Activated CD4-positive, alpha-beta memory T cell treated with anti-CD3 and anti-CD28 coated beads, Interleukin-2, amount 10 ng/mL, durations not matched to agents 7 days and 5 days (primary cell): Measurements from ENCODE around the gene SEC24D. TPM values are rescaled to one million over a fixed set of nuclear protein-coding genes. Genes with fewer than 3 reads are reported as not detected.

Experiments
- CTCF ChIA-PET: fragments of 350-600 bp; sonication (Branson Sonifier 250); formaldehyde crosslinking; loops from one replicate; lab custom pipeline; 2021; ENCODE audit warnings: antibody characterized with exemption, inconsistent platforms; lab: Charles Lee
- POLR2A ChIA-PET: fragments of 350-600 bp; sonication (Branson Sonifier 250); formaldehyde crosslinking; loops from one replicate; lab custom pipeline; 2021; ENCODE audit warnings: antibody characterized with exemption; lab: Charles Lee
- DNase-seq: peaks from one replicate; pipeline ENCODE4 v3.0.0-alpha.2; 2020
- H3K27ac Mint-ChIP-seq: one replicate; pipeline ENCODE4 v1.8.0; 2021; ENCODE audit warnings: mild to moderate bottlenecking, mixed read lengths
- H3K27me3 Mint-ChIP-seq: one replicate; pipeline ENCODE4 v1.8.0; 2021; ENCODE audit warnings: mixed read lengths
- H3K36me3 Mint-ChIP-seq: one replicate; pipeline ENCODE4 v1.8.0; 2021; ENCODE audit warnings: low read depth, mixed read lengths
- H3K4me1 Mint-ChIP-seq: one replicate; pipeline ENCODE4 v1.8.0; 2021; ENCODE audit warnings: mixed read lengths
- H3K4me3 Mint-ChIP-seq: one replicate; pipeline ENCODE4 v1.8.0; 2021; ENCODE audit warnings: mild to moderate bottlenecking, mixed read lengths
- H3K9me3 Mint-ChIP-seq: one replicate; pipeline ENCODE4 v1.8.0; 2021; ENCODE audit warnings: mixed read lengths
- total RNA-seq, 2 experiments: library from RNA; stranded (reverse); gene quantifications; one replicate each; pipeline ENCODE4 v1.2.3, GENCODE V29; 2021

Gene SEC24D
- total RNA-seq, 2 experiments from 2014 or later: 59.9 to 62.8 TPM

- Mint-ChIP-seq H3K9me3 (no peaks in the 10 kb centered on the region), H3K27me3 (no peaks in the 10 kb centered on the region), H3K4me3 (no peak overlapping the region), H3K27ac (no peak overlapping the region), H3K36me3 (peaks cover 48% of the 10 kb centered on the region), H3K4me1 (peaks cover 5% of the 10 kb centered on the region)
- no peak for DNase-seq
- CTCF ChIA-PET: no interaction called here
- POLR2A ChIA-PET: interaction anchor here (1.2 kb wide), 1 partner anchor 26 kb away, joined by 4 read pairs; the partner anchor contains the start of gene METTL14
Measured at GRCh38 chr4:118711052-118711451, 124.9 kb downstream of the SEC24D start.

DNA sequence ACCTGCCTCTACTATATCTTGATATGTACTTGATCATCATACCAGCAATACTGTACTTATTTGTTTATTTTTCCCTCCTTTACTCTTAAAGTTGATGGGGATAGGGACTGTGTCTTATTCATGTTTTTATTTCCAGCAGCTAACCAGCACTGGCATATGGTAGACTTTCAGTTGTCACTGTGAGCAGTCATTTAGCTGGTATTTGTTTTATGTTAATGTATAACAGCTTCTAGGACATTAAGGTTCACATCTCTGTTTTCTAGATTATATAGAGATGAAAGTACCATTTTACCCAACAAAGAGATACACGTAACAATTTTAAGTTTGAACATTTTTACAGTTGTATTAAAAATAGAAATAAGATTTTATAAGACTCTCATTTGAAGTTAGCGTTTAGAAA lies 132.8 kb downstream of the SEC24D start:
- no peak overlapping the region for H3K27ac Mint-ChIP-seq
- no peak overlapping the region for H3K4me3 Mint-ChIP-seq
- H3K36me3 Mint-ChIP-seq: peaks cover 48% of the 10 kb centered on the region
- H3K4me1 Mint-ChIP-seq: no peaks in the 10 kb centered on the region
- no peaks in the 10 kb centered on the region for H3K9me3 Mint-ChIP-seq
- CTCF ChIA-PET: no interaction called here
- POLR2A ChIA-PET: no interaction called here
- H3K27me3 Mint-ChIP-seq: no peaks in the 10 kb centered on the region
- no peak for DNase-seq

- ChIA-PET CTCF (interaction anchor here (0.8 to 1.9 kb wide), 8 partner anchors 9 to 332 kb away, joined by 3 to 4 read pairs (median 3); partner anchors contain the start of genes PRSS12 and SEC24D), POLR2A (interaction anchor here (0.6 to 1.8 kb wide), 17 partner anchors 8 to 769 kb away, joined by 3 to 15 read pairs (median 4); a partner anchor contains a TSS)
- peak within 1 kb of the TSS; percentile 88 for H3K4me3 Mint-ChIP-seq
- DNase-seq: peak; percentile 90
- H3K36me3 Mint-ChIP-seq: peaks cover 13% of the 10 kb centered on the region
- H3K27me3 Mint-ChIP-seq: peaks cover 2% of the 10 kb centered on the region
- H3K9me3 Mint-ChIP-seq: no peaks in the 10 kb centered on the region
- H3K4me1 Mint-ChIP-seq: peaks cover 33% of the 10 kb centered on the region
- H3K27ac Mint-ChIP-seq: peak within 1 kb of the TSS; percentile 87
Measured at GRCh38 chr4:118684873-118685811, 150.8 kb downstream of the SEC24D start, which contains the start of gene METTL14. TSS of gene METTL14 (plus strand) at chr4:118685392. CDS start at chr4:118685535, 143 bp downstream.

DNA sequence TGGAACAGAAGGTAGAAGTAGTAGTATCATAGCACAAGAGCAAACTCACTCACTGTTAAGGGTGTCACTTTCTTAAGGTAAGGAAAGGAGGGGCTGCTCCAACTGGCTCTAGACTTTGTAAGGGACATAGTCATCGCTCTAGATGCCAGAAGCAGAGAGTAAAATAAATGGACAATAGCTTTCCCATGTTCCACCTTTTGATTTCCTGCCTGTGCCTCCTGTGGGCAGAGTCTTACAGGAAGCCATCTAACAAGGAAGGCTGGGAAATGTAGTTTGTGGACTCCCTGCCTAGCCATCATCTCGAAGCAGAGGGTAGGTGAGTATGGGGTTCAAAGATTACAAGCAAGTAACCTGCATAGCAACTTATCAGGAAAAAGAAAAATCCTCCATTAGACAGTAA lies 152.4 kb downstream of the SEC24D start:
- no peak for DNase-seq
- POLR2A ChIA-PET: no interaction called here
- H3K9me3 Mint-ChIP-seq: no peaks in the 10 kb centered on the region
- H3K27me3 Mint-ChIP-seq: peaks cover 2% of the 10 kb centered on the region
- no peak overlapping the region for H3K4me3 Mint-ChIP-seq
- no peak overlapping the region for H3K27ac Mint-ChIP-seq
- peaks cover 8% of the 10 kb centered on the region for H3K36me3 Mint-ChIP-seq
- CTCF ChIA-PET: no interaction called here
- peaks cover 33% of the 10 kb centered on the region for H3K4me1 Mint-ChIP-seq

- ChIA-PET CTCF (interaction anchor here (0.7 kb wide), 1 partner anchor 131 kb away, joined by 5 read pairs; no protein-coding TSS in a partner anchor), POLR2A (no interaction called here)
- no peak for DNase-seq
- Mint-ChIP-seq H3K36me3 (peaks cover 8% of the 10 kb centered on the region), H3K4me3 (no peak overlapping the region), H3K4me1 (peaks cover 33% of the 10 kb centered on the region), H3K27ac (no peak overlapping the region), H3K27me3 (peaks cover 2% of the 10 kb centered on the region), H3K9me3 (no peaks in the 10 kb centered on the region)
Measured at GRCh38 chr4:118682928-118683327, 153.0 kb downstream of the SEC24D start.

- Mint-ChIP-seq H3K4me1 (peaks cover 15% of the 10 kb centered on the region), H3K4me3 (no peak overlapping the region), H3K27me3 (peaks cover 2% of the 10 kb centered on the region), H3K9me3 (no peaks in the 10 kb centered on the region), H3K36me3 (peaks cover 3% of the 10 kb centered on the region), H3K27ac (no peak overlapping the region)
- no peak for DNase-seq
- ChIA-PET POLR2A (no interaction called here), CTCF (no interaction called here)
Measured at GRCh38 chr4:118680808-118681207, 155.1 kb downstream of the SEC24D start.

- no peak overlapping the region for H3K4me3 Mint-ChIP-seq
- POLR2A ChIA-PET: interaction anchor here (0.9 kb wide), 1 partner anchor 9 kb away, joined by 3 read pairs; the partner anchor contains the start of gene METTL14
Measured at GRCh38 chr4:118676128-118676527, 159.8 kb downstream of the SEC24D start.

More at GRCh38 chr4:118676128-118676527, 159.8 kb downstream of the SEC24D start:
- Mint-ChIP-seq H3K36me3 (no peaks in the 10 kb centered on the region), H3K4me1 (no peaks in the 10 kb centered on the region), H3K27ac (no peak overlapping the region), H3K27me3 (no peaks in the 10 kb centered on the region), H3K9me3 (no peaks in the 10 kb centered on the region)
- CTCF ChIA-PET: no interaction called here
- DNase-seq: no peak

Other genes starting within 250 kb of the SEC24D start
- 10 to 100 TPM; 44.3 to 46.2 TPM for gene METTL14, start 150.7 kb downstream of the SEC24D start, total RNA-seq
- under 1 TPM; 0.50 to 0.63 TPM for gene SYNPO2, start 52.7 kb upstream of the SEC24D start, total RNA-seq